Stimulated activated CD8-positive, alpha-beta memory T cell treated with anti-CD3 and anti-CD28 coated beads, Interleukin-15, amount 100 ng/mL, for 1 hour (primary cell): ENCODE measurements around the gene ENTREP3.
"Not testable (repeated sequence)": the region's sequence is repeated elsewhere in the genome, so short reads cannot be mapped to it uniquely, and the experiment has no call there.

Experiments
- DNase-seq: peaks from one replicate; pipeline ENCODE4 v3.0.0-alpha.2; 2020; ENCODE audit warnings: low read depth

ENTREP3 gene

DNA sequence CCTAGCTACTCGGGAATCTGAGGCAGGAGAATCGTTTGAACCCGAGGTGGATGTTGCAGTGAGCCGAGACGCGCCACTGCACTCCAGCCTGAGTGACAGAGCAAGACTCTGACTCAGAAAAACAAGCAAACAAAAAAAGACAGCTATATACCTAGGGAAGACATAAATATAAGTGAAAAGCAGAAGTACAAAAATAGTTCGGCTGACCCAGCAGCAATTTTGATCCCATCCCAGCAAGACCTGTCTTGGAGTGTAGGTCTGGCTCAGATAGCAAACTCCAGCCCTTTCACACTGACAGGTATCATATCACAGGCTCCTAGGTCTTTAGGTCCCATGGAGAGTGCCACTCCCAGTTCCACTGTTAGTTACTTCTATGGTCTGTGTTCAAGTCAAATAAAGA, 32.2 kb downstream of the ENTREP3 start:
- DNase-seq, result no peak

DNA sequence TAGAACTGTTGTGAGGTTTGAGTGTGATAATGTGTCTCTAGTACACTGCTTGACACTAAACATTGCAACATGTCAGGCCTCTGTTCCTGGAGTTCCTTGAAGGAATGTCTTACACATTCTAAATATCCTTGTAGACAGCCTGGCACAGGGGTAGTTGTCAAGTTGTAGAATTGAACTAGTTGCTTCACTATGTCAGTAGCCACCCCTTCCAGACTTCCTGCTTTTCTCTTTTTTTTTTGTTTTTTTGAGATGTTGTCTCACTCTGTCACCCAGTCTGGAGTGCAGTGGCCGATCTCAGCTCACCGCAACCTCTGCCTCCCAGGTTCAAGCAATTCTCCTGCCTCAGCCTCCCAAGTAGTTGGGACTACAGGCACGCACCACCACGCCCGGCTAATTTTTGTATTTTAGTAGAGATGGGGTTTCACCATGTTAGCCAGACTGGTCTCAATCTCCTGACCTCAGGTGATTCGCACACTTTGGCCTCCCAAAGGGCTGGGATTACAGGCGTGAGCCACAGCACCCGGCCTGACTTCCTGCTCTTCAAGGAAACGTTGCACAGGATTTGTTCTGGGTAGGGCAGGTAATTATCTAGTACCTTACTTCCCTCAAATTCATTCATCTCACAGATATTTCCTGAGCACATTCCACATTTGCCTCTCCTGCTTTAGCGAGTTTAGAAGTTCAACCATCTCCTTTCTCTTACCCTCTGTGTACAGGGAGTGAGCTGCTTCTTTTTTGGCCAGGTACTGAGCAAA, 34.9 kb downstream of the ENTREP3 start:
- DNase-seq, result not testable (repeated sequence)

DNA sequence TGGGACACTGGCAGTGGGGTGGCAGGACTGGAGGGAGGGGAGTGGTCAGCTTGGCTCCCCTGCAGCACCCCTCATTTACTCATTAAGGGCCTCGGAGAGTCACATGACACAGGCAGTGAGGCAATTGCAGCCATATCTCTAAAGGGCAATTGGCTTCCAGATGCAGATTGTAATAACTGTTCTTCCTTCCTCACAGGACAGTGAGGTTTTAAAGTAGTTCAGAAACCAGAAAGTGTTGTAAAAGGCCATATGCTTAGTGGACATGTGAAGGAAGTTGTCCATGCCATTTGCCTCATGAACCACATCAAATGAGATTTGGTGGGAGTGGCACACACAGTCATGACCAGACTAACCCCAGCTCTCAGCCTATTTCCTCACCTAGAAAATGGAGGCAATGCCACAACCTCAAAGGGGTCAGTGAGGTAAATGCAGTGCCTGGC, 35.7 kb downstream of the ENTREP3 start:
- no peak for DNase-seq

DNA sequence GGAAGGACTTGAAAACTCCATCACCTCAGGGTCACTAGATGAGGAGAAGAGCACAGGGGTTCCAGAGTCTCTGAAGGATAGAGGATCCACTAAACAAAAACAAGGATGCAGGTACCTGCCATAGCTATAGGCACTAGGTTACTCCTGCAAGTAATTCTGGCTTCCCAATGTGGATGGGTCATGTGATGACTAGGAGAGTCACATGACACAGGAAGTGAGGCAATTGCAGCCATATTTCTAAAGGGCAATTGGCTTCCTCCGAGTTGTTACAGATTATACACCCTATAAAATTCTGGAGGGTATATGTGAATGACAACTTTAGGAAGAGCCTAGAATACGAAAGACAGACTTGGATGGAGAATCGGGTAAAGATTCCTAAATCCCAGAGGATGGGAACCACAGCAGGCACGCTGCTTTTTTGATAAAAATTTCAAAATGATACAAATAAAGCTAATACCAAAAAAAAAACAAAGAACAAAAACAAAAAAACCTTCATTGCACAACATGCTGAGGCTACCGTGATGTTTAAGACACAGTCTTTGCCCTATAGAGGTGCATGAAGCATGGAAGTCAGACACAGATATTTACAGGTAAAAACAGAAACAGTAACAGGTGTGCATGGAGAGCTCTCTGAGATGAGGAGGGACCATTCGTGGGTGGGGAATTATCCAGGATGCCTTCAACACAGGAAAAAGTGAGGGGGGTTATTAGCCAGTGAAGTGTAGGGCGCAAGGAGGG, 36.3 kb downstream of the ENTREP3 start:
- DNase-seq, result no peak

DNA sequence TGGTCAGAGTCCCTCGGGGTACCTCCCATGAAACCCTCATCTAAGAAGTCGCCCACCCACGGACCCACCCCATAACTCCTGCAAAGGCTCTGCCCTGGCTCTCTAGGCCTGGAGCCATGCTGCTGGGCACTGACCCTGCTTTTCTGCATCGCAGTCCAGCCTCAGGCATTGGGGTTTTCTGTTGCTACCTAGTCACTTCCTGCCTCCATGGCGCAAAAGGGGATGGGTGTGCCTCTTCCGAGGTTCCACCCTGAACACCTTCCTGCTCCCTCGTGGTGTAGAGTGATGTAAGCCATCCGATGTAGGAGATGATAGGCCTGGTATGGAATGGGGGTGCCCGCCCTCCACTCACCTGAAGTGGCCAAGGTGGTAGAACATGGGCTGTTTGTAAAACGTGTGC, 40.6 kb downstream of the ENTREP3 start:
- not testable (repeated sequence) for DNase-seq

DNA sequence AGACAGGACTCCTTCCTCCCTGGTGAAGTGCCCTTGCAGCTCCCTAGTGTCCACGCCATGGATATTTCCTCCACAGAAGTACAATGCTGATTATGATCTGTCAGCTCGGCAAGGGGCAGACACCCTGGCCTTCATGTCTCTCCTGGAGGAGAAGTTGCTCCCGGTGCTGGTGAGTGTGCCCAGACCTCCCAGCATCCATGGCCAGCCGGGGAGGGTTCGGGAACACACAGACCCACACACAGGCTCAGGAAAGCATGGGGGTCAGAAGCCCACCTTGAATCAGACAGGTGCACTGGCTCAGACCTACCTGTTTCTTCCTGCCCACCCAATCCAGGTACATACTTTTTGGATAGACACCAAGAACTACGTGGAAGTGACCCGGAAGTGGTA, 43.2 kb downstream of the ENTREP3 start:
- DNase-seq, result not testable (repeated sequence)

DNA sequence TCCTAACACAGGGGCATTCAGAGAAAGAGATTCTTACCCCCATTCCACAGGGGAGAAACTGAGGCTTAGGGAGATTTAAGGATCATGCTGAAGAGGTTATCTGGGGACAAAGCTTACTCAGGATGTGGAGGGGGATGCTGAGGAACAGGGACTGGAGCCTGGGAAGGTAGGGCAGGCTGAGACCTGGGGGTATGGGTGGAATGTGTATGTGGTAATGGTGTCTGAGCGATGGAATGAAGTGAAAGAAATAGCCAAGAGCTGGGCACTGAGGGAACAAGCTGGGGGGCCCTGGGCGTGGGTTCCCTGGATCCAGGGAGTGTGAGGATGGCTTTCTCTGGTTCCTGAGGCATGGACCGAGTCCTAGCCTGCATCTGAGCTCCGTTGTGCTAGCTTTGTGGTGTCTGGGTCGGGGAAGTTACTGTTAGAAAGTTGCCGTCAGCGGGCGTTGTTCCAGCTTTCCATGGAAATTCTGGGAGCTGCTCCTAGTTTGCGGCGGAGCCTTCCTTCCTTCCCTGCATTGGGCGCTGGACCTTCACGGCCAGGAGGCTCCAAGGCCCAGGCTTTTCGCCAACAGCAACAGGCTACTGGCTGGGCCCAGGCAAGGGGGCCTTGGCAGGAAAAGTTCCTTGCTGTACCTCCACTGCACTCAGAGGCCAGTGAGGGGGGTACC, 43.8 kb downstream of the ENTREP3 start:
- not testable (repeated sequence) for DNase-seq

DNA sequence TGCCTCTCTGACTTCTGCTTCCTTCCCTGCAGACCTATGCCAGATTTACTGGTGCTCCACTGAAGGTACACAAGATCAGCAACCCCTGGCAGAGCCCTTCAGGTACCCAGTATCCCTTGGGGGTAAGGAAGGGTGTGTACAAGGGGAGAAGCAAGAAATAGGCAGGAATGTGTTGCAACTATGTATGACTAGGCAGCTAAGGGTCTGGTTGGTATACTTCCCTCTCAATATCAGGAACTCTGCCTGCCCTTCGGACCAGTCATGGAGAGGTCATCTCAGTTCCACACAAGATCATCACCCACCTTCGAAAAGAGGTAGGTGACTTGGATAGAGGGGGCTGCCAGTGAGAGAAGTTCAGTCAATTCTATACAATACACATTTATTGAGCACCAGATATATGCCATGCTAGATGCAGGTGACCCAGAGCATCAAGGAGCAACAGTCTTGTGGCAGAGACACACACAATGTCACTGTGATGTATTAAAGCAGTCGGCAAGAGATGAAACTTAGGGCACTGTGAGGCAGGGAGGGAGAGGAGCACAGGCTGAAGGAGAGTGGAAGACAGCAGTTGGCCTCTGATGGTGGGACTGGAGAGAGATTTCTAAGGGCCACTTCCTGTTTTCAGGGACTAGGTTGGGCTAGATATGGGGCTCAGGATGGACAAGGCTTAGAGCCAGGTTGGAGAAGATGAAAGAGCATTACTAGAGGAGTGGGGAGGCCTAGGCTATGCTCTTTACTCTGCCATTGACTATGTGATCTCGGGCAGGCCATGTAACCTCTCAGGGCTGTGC, 44.8 kb downstream of the ENTREP3 start:
- DNase-seq, result no peak

DNA sequence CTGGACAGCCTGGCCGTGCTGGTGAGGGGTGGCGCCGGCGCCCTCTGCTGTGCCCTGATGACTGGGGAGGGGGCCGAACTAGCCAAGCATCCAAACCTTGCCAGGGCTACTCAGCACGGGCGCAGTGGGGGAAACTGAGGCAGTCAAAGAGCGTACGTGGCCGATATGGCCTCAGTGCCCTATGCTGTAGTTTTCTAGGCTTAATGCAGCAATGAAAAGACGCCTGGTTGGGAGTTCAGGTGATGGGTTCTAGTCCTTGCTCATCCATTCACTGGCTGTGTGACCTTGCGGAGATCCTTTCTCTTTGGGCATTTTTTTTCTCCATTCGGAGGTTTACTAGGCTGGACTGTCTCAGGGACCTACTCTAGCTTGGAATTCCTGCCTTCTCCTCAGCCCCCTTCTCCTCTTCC, 46.0 kb downstream of the ENTREP3 start:
- DNase-seq, result no peak

DNA sequence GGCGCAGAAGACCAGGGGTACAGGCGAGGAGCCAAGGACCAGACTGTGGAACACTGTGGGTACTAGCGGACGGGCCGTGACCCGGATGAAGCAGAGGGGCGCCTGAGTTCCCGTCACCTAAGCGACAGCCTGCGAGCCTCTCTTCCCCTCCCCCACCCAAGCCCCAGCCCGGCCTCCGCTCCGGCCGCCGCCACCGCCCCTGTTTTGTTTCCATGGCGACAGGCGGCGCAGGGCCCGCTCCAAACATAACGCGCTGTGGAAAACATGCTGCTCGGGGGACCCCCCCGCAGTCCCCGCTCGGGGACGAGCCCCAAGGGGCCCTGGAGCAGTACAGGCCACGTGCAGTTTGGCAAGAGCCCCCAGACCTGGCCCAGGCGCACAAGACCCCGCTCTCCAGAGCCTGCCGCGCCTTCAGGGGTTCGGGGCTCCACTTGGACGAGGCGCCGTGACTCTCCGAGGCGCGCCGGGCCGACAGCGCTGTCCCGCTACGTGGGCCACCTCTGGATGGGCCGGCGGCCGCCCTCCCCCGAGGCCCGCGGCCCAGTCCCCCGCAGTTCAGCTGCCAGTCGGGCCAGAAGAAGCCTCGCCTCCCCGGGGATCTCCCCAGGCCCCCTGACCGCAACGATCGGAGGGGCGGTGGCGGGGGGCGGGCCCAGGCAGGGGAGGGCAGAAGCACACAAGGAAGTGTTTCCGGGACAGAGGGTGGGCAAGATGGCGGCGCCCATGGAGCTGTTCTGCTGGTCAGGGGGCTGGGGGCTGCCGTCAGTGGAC, 46.6 kb downstream of the ENTREP3 start, which contains the start of gene MTX1:
MTX1 (plus strand) TSS at position 155 of the 771 bp plus-strand sequence; CDS start at position 265, 110 bp downstream.
- DNase-seq, result peak; percentile 73

DNA sequence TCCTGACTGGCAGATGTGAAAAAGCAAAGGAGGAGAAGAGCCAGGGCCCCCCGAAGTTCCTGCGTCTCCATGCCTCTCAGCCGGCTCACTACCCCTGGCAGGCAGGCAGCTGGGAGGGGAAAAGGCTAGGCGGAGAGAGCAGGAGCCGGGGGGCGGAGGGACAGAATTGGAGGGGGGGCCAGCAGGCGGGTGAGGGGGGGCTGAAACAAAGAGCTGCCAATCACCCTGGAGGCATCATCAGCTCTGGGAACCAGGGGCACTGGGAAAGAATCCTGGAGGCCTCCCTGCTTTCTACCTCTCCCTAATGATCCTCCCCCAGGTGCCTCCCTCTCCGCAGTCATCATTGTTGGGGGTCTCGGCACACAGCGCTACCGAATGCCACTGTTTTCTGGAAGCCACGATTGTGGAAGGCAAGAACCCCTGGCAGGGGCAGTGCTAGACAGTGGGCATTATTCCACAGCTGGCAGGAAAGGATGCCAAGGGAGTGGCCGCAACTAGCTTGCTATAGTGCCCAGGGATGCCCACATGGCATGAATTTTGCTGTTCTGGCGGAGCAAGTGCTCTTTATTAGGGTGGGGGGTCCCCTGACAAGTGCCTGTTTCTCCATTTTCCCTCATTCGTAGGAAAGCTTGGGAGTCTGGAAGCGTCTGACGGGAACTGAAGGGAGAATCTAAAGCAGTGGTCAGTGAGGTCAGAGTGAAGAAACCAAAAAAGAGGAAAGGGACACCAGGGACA, 47.3 kb downstream of the ENTREP3 start, which contains the start of gene THBS3:
THBS3 (minus strand) TSS at position 92 of the 735 bp plus-strand sequence; CDS start at position 71, 21 bp downstream.
- DNase-seq, result no peak

DNA sequence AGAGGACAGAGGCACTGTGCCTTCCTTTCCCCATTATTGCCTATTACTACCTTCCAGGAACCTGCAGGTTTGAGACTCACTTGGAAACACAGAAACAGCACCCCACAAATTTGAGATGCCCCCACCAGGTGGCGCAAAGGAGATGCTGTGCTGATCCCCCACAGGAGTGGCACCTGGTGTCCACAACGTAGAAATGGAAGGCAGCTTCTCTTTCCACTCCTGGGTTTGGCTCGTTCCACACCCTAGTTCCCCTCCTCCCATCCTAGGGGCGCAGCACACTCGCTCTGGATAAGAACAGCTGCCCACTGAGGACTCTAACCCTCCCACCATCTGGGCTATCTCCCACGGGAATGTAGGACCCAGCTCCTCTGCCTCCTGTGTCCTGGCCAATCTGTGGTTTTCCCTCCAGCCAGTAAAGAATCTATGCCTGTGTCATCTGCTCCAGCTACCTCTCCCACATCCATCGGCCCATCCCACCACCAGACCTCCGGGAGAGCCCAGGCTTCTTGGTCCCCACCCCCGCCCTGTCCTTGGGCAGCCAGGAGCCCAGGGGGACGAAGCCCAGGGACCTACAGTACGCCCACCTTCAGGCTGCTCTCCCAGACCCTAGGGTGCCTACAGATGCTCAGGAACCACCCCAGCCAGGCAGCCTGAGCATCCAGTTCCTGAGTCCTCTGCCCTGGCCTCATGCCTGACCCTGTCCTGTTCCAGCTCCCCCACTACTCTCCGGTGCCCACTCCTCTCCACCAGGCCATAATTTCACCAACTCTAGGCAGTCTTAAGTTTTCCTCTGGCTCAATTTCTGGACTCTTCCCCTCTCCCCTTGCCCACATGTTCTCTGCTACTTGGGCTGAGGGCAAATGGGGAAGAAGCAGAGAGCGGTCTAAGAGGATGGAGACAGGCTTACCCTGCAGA, 48.1 kb downstream of the ENTREP3 start:
- DNase-seq, result peak; percentile 93

DNA sequence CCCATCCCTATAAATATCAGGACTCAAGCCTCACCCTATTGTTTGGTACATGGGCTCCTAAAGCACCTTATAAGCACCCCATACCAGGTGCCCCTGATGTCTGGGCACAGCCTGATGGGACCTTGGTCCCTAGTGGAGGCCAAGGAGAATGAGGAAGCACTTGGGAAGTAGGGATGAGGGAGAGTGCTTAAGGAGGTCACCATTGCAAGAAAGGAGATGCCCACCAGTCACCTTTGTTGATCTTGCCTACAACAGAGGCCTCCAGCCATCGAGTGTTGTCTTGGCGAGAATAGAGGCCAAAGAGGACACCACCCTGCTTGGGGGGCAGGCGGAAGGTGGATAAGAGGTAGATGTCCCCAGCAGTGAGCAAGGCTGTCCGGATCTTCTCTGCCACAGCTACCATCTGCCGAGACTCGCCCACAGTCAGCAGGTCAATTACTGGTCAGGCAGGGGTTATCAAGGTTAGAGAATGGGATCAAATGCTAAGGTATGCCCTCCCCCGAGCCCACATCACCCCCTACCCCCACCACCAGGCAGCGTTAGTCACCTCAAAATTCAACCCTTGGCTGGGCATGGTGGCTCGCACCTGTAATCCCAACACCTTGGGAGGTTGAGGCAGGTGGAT, 49.2 kb downstream of the ENTREP3 start:
- DNase-seq, result no peak

DNA sequence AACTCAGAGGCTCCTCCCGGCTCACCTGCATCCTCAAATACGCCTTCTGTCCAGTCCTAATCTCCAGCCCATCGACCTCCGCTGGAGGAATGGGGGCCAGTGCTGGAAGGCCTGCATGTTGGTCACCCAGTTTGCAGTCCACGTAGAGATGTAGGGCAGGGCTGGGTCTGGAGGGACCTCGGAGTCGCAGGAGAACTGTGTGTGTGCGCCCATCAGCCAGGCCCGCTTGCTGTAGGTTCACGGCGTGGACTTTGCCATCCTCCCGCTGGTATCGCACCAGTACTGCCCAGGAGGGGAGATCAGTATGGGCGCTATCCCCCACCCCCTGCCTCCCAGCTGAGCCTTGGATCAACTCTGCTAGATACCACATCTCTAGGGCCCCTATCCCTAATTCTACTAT, 50.2 kb downstream of the ENTREP3 start:
- no peak for DNase-seq

DNA sequence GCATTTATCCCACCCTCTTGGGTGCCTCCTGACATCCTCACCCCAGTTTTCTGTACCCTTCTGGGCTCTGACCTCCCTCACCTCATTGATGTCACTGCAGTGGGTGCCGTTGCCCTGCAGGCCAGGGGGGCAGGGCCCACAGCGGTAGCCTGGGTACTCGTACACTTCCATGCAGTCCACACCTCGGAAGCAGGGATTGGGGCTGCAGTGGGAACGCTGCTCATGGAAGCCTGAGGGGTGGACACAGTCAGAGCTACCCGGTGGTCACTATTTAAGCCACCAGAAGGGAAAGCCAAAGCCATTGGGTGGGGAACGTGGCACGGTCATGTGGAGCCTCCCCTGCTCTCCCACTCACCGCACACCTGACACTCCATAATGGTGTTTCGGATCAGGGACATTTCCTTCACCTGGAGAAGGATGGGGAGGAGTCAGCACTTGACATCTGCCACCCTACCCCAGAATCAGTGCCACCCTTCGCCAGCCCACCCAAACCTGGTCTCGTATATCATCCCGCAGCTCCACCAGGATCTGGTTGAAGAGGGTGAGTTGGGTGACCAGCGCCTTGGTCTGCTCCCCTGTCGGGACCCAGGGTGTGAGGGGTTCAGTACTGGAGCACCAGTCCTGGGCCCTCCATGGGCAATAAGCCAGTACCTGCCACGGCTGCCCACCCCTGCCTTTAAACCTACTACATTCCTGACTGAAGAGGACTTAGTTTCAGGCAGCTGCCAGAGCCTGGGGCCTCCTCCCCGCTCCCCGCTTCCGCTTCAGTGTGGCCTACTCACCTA, 52.4 kb downstream of the ENTREP3 start:
- no peak for DNase-seq

DNA sequence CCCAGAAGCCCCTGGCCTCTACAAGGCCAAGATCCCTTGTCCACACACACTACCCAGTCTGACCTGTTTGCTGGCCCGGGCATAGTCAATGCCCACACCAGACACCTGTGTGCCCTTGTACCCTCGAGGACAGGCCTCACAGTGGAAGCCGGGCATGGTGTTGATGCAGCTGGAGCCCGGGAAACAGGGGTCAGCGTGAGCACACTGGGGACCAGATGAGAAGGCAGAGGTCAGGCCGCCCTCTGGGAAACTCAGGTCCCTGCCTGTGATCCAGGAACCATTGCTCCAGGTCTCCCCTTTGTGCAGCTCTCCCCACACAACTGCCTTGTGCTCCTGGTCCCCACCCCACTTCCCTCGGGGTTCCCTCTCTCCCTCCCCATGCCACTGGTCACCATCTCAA, 53.1 kb downstream of the ENTREP3 start:
- DNase-seq, result no peak

DNA sequence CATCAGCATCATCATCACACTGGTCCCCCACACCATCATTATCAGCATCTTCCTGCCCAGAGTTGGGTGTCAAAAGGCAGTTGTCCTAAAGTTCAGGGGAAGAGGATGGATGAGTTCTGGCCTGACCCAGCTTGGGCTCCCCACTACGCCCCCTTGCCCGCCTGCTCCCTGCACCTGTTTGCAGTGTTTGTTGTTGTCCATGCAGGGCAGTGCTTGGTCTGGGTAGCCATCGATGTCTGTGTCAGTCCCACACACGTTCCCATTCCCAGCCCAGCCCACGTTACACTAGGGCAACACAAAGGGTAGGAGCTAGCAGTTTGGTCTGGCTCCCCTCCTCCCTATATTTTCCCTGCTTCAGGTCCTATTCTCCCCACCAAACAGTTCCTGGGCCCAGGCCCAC, 54.4 kb downstream of the ENTREP3 start:
- DNase-seq, result no peak

DNA sequence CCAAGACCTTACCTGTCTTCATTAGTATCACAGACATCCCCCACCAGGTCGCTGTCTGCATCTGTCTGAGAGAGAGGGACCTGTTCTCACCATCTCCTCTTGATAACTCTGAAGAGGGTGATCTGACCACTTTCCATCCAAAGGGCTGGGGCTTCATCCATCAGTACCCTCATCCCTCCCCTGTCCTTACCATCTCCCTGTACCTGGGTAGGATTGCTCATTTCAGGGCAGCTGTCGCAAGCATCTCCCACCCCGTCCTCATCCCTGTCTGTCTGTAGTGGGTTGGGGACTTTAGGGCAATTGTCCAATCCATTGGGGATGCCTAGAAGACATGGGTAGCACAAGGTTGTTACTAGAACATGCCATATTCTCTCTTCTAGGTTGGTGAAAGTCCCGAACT, 55.5 kb downstream of the ENTREP3 start:
- DNase-seq, result no peak
